HL-60 (cell line): ENCODE data around the gene CADM1.

Experiments used
- DNase-seq, 2 experiments: peaks; one replicate each; pipeline ENCODE4 v3.0.0-alpha.2; 2010 to 2020; ENCODE audit warnings: low read depth in 1 of 2, low spot score in 1 of 2
- H3K27ac ChIP-seq: fragments of 250-450 bp; sonication (Bioruptor Pico); replicated peaks from 2 replicates; pipeline ENCODE4 v1.5.1; 2020; ENCODE audit warnings: mild to moderate bottlenecking, moderate library complexity
- H3K27me3 ChIP-seq: fragments of 250-450 bp; sonication (Bioruptor Pico); 2 replicates; pipeline ENCODE4 v1.5.1; 2021; ENCODE audit warnings: mild to moderate bottlenecking, moderate library complexity; ENCODE audit not compliant: insufficient read depth, poor library complexity, severe bottlenecking
- H3K4me3 ChIP-seq: replicated peaks from 2 replicates; pipeline ENCODE4 v1.5.1; 2011; ENCODE audit warnings: mild to moderate bottlenecking, control low read depth, low read length; ENCODE audit not compliant: insufficient read depth
- GABPA ChIP-seq: IDR thresholded peaks from 2 replicates; pipeline ENCODE4 v1.6.1; 2012; ENCODE audit warnings: low read depth
- POLR2AphosphoS5 ChIP-seq: IDR thresholded peaks from 2 replicates; pipeline ENCODE4 v1.6.1; 2012; ENCODE audit warnings: low read depth
- SPI1 ChIP-seq: IDR thresholded peaks from 2 replicates; pipeline ENCODE4 v1.6.1; 2012; ENCODE audit warnings: low read depth, mild to moderate bottlenecking, borderline replicate concordance
- TF ChIP-seq, protein P1 (sequence below): IDR thresholded peaks from 2 replicates; pipeline ENCODE4 v1.6.1; 2012; ENCODE audit warnings: low read depth; ENCODE audit not compliant: insufficient replicate concordance
- TF ChIP-seq, protein P2 (sequence below): IDR thresholded peaks from one replicate; pipeline ENCODE4 v1.5.1; 2011; ENCODE audit warnings: low read length, control low read depth, inconsistent platforms; ENCODE audit not compliant: insufficient read depth

Gene CADM1

DNA sequence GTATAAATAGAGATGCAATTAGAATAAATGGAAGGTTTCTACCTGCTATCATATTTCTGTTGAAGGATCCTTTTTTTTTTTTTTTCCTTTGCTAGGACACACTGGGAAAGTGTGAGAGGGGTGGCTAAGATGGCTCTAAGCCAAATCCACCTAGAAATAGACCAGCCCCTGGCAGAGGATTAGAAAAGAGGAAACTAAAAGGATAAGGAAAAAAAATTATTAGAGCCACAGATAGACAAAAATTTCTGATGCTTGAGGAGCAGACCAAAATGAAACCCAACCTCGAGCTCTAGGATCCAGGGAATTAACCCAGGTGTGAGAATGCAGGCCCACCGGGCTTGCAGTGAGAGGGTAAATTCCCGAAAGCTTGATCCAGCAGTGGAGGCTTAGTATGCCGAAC, 262.3 kb downstream of the CADM1 start:
- no peak for TF ChIP-seq SPI1
- TF ChIP-seq, protein P1, sequence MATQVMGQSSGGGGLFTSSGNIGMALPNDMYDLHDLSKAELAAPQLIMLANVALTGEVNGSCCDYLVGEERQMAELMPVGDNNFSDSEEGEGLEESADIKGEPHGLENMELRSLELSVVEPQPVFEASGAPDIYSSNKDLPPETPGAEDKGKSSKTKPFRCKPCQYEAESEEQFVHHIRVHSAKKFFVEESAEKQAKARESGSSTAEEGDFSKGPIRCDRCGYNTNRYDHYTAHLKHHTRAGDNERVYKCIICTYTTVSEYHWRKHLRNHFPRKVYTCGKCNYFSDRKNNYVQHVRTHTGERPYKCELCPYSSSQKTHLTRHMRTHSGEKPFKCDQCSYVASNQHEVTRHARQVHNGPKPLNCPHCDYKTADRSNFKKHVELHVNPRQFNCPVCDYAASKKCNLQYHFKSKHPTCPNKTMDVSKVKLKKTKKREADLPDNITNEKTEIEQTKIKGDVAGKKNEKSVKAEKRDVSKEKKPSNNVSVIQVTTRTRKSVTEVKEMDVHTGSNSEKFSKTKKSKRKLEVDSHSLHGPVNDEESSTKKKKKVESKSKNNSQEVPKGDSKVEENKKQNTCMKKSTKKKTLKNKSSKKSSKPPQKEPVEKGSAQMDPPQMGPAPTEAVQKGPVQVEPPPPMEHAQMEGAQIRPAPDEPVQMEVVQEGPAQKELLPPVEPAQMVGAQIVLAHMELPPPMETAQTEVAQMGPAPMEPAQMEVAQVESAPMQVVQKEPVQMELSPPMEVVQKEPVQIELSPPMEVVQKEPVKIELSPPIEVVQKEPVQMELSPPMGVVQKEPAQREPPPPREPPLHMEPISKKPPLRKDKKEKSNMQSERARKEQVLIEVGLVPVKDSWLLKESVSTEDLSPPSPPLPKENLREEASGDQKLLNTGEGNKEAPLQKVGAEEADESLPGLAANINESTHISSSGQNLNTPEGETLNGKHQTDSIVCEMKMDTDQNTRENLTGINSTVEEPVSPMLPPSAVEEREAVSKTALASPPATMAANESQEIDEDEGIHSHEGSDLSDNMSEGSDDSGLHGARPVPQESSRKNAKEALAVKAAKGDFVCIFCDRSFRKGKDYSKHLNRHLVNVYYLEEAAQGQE: no peak
- TF ChIP-seq, protein P2, sequence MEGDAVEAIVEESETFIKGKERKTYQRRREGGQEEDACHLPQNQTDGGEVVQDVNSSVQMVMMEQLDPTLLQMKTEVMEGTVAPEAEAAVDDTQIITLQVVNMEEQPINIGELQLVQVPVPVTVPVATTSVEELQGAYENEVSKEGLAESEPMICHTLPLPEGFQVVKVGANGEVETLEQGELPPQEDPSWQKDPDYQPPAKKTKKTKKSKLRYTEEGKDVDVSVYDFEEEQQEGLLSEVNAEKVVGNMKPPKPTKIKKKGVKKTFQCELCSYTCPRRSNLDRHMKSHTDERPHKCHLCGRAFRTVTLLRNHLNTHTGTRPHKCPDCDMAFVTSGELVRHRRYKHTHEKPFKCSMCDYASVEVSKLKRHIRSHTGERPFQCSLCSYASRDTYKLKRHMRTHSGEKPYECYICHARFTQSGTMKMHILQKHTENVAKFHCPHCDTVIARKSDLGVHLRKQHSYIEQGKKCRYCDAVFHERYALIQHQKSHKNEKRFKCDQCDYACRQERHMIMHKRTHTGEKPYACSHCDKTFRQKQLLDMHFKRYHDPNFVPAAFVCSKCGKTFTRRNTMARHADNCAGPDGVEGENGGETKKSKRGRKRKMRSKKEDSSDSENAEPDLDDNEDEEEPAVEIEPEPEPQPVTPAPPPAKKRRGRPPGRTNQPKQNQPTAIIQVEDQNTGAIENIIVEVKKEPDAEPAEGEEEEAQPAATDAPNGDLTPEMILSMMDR: no peak
- no peak for TF ChIP-seq GABPA
- no peak for TF ChIP-seq POLR2AphosphoS5
- Histone ChIP-seq H3K4me3 (no peak overlapping the region), H3K27ac (no peak overlapping the region), H3K27me3 (no peaks in the 10 kb centered on the region)
- no peak for DNase-seq

DNA sequence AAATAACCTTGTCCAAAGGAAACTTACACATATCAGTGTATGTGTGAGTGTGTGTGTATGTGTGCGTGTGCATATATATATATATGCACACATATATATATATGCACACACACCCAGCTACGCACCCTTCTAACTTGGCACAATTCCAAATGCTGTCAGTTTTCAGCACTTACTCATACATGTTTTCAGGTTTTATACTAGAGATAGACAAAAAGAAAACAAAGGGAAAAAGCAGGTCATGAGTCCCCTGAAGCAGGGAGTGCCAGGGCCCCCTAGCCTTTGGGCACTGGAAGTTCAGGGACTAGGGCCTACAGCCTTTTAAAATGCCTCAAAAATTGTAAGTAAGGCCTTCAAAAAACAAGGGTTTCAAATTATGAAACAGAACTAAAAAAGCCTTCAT, 265.4 kb downstream of the CADM1 start:
- Histone ChIP-seq H3K4me3 (no peak overlapping the region), H3K27ac (no peak overlapping the region), H3K27me3 (no peaks in the 10 kb centered on the region)
- DNase-seq: no peak
- no peak for TF ChIP-seq SPI1
- TF ChIP-seq GABPA: no peak
- no peak for TF ChIP-seq POLR2AphosphoS5
- TF ChIP-seq, protein P2: no peak
- TF ChIP-seq, protein P1: no peak

DNA sequence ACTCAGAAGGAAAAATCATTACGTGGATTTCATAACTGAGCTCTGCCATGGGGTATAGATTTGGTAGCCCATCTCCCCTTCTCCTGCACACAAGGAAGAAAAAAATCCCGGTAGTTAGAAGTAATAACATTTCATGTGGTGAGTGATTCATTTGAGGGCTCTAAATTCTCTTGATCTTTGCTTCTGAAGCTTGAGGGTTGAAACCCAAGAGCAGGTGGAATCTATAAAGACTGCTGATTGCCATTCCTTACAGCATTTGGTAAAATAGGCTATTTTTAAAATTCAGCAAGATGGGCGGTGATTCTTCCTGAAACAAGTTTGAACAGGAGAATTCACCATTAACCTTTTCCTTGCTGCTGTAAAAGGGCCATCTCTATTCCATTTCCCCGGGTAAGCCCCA, 266.1 kb downstream of the CADM1 start:
- TF ChIP-seq, protein P2: no peak
- TF ChIP-seq POLR2AphosphoS5: no peak
- TF ChIP-seq GABPA: no peak
- TF ChIP-seq SPI1: no peak
- TF ChIP-seq, protein P1: no peak
- Histone ChIP-seq H3K27me3 (no peaks in the 10 kb centered on the region), H3K4me3 (no peak overlapping the region), H3K27ac (no peak overlapping the region)
- no peak for DNase-seq
